Fibroblast of skin of scalp (primary cell): ENCODE measurements around the gene TAGLN.

ENCODE experiments used
- DNase-seq: peaks from one replicate; pipeline ENCODE4 v3.0.0-alpha.2; 2013

Gene TAGLN

DNA sequence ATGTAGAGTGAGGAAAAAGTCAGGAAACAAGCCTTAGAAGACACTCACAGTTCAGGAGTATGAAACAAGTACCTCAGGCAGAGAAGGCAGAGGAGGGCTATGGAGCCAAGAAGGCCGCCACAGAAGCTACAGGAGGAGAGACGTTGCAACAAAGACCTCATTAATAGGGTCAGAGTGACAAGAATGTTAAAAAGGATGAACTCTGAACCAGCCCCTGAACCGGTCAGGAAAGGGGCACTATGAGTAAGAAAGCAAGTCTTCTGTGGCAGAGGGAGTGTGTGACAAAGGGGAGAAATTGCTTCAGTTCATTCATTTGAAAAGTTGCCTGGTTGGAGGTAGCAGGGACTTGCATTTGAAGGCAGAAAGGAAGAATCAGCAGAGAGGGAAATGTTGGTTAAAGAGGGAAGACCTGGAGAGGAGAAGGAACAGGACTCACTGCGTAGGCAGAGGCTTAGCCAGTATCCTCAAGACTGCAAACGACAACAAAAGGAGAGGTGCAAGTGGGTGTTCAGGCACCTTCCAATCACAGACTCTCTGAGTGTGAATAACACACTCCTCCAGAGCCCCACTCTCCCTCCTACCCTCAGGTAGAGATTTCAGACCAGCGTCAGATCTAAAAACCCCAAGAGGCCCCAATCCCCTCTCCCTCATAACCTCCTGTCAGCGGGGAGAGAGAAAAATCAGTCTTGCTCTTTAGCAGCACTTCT, 15.4 kb downstream of the TAGLN start:
- no peak for DNase-seq

DNA sequence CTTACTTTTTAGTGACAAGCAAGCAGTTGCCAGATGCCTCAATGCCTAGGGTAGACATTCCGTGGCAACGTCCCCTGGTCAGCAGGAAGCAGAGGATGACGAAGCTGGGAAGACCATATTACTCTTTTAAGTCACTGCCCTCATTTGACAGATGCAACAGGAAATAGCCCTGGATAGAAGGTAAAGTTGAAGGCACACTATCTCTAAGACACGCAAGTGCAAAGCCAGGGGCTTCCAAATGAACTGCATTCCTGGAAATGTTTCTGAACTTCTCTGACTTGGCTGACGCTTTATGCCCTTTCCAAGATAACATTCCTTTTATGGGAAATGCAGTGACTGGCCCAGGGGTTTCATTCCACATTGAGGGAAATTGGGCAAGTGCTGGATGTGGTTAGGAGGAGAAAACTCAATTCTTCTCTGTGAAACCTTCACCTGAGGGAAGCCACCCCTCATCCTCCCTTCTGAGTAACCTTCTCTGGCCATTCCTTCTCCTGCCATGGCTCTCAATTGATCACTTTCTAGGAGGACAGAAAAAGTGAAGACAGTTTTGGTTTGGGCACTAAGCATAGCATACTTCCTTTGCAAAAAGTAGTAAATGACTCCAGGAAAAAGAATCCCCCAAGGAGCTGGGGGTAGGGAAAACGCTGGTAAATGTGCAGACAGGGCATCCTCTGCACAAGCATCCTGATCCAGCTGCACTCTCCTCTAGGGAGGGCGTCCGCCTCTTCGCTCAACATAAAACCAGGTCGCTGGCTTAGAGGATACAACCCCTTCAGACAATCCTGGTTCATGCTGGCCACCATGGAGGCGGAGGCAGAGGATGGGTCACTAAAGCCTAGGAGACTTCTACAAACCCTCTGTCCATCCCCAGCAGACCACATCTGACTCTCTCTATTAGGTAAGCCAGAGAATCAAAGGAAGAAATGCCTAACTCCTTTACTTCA, 18.2 kb downstream of the TAGLN start:
- peak; percentile 82 for DNase-seq

DNA sequence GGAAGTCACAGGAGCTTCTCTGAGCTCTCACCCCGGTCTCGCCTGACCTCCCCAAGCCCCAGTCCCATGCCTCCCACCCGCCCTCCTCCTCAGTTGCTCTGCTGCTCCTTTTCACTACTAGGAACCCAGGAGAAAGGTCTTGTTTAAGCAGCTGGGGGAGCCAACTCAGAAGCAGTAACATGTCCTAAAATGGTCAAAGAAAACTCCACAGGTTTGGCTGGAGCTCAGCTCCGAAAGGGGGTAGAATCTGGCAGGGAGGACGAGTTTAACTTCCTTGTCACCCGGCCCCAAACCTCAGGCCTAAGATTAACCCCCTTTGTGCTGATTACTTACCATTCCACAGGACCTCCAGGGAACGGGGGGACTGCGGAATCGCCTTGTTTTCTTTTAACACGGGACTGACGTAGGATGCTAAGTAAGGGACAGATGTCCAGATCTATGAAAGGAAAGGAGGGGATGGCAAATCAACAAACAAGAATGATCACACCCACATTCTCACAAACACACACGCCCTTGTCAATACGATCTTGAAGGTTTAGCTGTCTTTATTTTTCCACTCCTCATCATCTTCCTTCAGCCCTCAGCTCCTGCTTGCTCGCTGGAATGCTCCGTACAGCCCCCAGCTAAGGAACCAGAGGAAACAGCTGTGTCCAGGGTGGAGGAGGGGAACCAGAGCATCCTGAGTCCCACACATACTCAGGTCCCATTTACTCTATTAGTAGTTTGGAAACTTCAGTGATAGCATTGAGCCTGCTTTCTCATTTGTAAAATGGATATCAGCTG, 19.2 kb downstream of the TAGLN start:
- peak; percentile 84 for DNase-seq

DNA sequence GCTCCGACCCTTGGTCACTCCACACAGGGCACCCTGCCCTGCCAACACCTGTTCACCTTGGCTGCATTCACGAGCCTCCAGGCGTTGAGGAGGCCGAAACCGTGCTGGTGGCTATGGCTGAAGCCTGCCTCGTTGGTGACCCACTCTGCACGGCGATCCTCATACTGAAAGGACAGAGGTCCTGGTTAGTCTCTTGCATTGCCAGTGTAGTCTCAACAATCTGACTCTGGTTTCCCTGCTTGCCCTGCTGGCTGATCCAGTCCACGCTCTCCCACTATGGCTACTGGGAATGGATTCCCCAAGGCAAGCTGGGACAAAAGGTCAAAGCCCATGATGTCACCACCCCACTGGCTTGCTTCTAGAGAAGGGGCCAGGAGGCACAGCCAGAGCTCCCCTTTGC, 19.8 kb downstream of the TAGLN start:
- DNase-seq, result no peak

DNA sequence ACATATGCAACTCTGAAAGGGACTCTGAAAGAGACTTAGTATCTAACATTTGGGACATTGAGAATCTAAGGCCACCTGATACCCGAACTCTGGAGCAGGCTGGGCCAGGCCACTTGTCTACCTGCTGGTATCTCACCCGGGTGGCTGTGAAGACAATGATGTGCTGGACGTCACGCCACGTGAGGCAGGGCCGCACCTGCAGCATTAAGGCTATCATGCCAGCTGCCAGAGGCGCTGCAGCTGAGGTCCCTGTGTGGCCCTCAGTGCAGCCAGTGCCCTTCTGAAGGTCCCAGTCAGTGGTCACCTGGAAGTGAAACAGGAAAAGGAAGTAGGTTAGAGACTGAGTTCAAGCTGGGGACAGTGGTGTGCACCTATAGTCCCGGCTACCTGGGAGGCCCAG, 20.3 kb downstream of the TAGLN start:
- DNase-seq, result no peak

DNA sequence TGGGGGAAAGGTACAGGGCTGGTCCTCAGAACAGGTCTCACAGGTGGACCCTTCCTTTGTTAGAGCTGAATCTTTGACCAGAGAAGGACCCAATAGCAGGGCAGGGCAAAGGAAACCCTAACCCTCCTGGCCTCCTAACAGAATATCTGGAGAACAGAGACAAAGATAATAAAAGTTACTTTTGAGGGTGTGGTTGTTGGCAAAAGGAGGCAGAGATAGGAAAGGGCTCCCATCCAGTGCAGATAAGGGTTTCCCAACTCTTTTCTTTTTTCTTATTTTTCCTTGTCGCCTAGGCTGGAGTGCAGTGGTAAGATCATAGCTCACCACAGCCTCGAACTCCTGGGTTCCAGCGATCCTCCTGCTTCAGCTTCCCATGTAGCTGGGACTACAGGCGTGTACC, 20.8 kb downstream of the TAGLN start:
- no peak for DNase-seq

DNA sequence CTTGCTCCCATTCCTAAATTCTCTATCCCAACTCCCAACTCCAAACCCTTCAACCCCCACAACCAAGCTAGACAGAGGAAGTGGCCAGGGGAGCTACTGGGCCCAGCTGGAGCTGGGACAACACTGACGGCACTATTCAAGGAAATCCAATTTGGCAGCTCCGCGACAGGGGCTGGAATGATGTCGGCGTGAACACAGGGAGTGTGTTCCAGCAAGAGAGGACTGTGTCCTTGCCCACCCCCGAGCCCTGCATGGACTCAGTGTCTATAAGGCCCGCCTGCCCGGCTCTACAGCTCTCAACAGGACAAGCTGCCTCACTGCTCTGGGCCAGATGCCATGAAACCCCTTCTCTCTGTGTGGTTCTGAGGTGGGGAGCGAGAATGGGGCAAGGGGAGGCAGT, 21.4 kb downstream of the TAGLN start:
- DNase-seq, result no peak

DNA sequence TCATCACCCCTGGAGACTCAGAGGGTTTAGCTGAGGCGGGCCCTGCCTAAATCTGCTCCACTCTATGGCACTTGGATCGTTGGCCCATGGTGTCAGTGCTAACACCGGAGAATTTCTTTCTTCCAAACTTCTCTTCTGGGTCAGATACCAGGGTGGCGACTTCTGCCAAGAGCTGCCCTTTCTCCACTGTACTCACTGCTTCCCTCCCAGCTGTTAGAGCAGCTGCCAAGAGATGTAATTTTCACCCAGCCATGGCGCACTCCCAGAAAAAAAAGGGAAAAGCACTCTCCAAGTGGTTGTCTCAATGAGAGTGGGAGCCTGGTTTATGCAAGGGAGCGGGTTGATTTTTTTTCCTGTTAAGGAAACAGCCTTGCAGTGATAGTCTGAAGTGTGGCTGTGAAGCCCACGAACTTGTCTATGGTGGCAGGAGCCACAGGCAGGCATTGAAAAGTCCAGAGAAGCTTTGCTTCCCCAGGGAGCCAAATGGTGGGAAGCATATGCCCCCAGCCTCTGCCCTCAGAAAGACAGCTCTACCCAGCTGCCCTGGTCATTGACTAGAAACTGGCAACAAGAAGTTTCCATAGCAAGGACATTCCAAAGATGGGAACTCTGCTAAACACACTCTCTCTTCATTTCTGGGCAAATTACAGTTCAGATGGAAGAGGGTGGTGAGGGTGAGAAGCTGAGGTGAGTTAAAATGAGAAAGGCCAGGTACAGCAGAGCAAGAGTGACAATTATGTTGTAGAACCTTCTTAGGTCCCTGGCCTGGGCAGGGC, 22.0 kb downstream of the TAGLN start:
- no peak for DNase-seq

DNA sequence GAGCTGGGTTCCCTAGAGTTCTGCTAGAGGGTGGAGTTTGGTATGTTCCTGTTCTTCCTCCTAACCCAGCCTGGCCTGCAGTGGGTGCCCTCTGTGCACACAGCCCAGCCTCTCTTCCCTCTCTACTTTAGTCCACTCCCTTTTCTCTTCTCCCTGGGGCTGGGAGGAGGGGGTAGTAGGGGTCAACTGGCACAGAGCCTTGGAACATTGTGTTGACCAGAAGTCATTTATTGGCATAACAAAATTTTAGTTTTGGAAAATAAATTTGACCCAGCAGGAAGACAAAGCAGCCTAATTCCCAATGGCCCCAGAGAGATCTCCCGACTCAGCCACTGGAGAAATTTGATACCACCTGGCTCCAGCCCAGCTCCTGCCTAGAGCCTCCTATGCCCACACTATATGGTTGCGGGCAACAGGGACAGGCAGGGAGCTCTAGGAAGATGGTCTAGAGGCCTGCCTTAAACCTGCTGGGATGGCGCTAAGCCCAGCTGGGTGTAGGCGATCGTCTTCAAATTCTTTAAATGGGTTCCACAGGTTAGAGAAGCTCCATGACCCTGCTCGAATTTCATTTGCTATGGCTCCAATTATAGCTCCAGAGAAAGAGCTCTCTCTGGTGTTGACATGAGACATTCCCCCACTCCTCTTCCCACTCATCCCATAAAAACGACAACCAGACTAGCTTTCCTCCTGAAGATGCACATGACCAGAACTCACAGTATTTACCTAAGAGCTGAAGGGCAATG, 22.8 kb downstream of the TAGLN start:
- peak; percentile 82 for DNase-seq

DNA sequence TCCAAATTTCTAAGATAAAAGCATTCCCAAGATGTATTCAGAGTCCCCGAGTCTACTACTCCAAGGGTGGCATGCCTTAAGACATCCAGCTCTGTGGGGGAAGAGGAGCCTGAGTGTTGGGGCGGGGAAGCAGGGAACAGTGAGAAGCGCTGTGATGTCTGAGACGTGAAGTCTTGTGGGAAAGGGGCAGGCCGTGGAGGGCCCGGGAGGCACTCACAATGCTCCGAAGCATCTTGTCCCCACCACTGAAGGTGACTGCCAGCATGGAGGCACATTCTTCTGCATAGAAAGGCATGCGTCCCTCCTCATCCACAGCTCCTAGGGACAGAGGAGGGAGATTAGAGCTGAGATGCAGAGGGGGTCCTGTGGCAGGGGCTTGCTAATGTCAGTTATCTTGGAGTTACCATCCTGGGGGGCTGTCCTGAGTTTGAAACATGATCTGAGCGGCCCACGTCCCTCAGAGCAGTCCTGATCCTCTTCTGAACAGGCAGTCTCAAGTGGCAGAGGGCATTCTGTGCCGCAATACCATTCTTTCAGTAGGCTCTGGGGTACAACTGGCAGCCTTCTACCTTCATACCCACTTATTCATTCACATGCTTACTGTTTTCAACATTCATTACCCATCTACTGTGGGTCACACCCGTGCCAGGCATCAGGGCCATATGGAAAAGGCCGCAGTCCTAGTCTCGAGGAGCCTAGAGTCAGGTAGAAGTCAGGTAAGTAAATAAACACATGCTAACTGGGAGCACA, 24.0 kb downstream of the TAGLN start:
- DNase-seq, result no peak

DNA sequence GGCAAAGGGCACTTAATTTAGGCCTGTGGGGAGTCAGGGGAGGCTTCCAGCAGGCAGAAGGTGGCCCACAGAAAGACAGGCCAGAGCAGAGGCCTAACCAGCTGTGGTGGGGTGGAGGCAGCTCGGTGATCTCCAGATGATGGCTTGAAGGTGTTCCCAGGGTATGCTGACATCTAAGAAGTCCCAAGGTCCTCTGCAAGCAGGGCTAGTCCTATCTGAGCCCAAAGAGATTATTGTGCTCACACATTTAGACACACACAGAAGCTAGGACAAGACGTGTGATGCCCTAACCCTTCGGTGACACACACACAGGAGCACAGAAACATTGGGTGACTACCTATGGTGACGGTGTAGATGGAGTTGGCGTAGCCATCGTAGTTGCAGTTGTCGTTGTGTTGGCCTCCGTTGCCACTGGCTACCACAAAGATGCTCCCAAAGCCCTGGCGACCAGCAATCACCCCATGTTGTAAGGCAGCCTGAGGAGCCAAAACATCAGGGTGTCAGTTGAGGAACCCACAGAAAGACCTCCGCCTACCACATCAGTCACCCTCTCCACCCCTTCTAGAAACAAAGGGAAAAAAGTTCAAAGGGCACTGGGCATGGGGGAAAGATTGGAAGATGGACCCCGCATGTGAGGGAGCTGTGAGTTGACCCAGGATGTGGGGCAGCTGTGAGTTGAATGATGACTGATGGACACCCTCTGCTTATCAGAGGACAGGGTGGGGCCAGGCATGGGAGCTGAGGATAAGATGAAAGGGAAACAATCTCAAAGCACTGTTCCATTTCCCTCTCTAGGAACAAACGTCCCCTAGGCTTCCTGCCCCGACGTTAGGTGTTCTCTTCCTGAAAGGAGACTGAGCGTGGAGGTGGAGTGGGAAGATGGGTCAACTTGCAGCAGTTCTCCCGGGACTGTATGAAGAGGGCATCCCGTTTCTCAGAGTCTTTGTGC, 24.8 kb downstream of the TAGLN start:
- DNase-seq, result no peak

DNA sequence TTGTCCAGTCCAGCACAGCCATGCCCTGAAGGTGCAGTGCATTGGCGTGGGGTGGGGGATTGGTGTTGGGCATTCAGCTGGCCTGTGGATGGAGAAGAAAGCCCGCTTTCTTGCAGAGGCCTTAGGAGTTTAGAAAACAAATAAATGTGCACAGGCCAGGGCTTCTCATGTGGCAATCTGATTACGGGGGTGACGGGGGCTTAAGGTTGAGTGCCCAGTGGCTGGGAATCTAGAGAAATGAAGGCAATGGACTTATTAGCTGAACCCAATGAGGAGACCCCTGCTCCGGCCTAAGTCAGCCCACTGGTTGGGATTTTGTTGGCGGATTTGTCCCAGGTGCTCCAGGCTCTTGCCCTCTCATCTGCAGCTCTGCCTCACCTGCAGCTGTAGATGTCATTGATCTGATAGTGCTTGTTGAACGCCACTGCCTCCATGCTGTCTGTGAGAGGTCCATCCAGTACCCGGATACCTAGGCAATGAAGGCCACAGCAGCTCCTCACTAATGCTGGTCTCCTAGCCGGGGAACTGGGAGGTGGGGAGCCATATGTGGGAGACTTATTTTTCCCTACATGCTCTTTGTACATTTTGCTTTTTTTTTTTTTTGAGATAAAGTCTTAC, 26.5 kb downstream of the TAGLN start:
- DNase-seq, result no peak

DNA sequence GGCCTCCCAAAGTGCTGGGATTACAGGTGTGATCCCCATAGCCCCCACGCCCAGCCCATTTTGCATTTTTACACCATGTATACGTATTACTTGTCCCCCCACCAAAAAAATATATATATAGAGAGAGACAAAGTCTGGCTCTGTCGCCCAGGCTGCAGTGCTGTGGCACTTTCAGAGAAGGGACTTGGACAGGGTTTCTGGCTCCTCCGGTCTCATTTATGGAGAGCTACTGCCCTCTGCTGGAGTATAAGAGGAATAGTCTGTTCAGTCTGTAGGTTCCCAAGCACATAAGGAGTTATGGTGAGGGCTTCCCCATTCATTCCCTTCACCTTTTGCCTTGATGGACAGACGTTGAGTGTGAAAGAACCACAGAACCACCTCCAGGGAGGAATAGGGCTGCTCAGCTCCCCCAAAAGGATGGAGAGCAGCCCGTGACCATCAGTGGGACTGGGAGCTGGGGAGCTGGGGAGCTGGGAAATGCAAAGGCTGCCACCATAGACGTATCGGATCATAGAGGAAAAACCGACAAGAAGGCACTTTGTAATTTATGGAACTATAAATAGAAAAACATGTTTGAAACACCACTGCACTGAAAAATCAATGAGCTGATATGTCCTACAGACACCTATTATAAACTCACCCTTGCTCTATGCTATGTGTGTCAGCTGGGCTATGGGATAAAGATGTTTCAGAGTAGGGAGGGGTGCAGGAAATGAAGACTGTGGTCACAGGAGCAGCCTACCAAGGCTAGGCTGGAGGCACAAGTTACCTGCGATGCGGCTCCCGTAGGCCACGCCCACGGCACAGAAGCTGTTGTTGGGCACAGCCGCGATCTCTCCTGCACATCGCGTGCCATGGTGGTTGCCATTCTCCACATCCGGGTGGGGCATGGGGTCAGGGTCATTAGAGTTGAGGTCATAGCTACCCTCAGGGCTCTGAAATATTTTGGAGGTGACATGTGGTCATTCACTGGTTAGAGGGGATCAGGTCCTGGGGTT, 27.5 kb downstream of the TAGLN start:
- peak; percentile 81 for DNase-seq

DNA sequence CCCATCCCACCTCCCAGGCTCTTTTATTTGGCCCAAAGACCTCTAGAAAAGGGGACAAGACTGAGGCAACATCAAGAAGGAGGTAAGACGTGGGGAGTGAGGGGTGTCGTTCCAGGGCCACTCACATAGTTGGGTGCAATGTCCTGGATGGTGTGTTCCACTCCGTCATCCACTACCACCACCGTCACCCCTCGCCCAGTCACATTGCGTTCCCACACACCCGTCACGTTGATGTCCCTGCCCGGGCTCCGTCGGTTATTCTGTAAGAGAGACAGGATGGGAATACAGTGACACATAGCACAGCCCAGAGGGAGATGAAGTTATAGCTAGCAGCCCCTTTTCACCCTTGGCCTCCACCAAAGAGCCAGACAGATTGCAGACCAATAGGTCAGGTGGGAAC, 28.9 kb downstream of the TAGLN start:
- no peak for DNase-seq

DNA sequence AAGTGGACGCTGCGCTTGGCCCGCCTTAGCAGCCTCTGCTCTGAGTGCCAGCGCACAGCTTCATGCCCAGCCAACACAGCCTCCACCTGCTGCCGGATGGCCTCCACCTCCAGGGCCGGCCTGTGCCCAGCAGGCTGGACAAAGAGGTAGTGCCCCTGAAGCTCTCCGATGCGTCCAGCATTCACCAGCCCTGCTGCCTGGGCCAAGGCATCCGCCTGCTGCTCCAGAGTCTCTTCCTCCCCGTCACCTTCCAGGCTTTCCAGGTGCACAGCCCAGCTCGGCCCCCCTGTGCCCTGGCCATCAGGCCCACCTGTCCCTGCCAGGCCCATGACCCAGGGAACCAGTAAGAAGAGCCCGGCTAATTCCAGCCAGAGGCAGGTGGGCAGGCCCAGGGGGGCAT, 30.2 kb downstream of the TAGLN start:
- no peak for DNase-seq

DNA sequence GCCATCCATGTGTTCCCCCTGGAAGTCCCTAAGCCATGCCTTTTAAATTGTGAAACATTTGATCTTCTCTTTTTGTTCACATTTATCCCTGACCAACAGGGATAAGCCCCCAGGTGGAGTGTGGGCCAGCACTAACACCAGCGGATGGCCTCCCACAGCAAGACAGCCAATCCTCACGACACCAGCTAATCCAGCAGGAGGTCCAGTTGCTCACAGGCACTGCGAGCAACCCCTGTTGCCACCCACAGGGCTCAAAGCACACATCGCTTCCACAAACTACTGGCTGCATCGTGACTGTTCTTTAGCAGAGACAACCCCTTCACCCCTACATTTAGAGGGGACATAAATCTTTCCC, 30.7 kb downstream of the TAGLN start:
- no peak for DNase-seq

DNA sequence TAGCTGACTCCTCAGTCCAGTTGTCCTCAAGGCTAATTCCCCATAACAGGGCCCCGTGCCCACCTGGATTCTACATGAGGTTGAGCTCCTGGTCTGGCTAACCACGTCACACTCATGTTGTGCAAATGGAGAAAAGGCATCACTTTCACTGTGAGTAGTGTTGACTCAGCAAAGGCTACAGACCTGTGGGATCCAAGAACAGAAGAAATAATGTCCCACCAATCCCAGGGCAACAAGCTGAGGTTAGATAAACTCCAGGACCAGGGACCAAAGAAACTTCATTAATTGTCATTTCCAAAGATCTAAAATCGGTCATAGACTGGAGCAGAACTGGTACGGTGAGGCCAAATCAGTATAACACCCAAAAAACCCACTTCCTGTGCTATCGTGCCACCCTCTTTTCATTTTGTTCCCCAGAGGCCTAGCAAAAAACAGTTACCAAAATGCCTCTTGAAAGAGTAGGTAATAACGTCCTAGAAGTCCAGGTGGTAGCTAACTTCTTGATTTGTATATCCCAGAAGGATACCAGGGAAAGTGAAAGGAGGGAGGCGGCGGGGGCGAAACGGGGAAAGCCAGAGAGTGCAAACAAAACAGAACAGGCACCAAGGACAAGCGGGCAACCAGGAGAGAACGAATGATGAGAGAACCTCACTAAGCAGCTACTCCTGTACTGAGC, 31.3 kb downstream of the TAGLN start:
- no peak for DNase-seq
